HepG2 (cell line): ENCODE results near the gene CCDC33. TPM values are rescaled to one million over a fixed set of nuclear protein-coding genes. Genes with fewer than 3 reads are reported as not detected.

Source experiments
- ATAC-seq: fragments of 200-7000 bp; cut with Tn5 transposase; 3 replicates; pipeline ENCODE4 v1.9.1; 2020; ENCODE audit warnings: mild to moderate bottlenecking, moderate library complexity
- BruUV-seq: library from RNA; stranded (reverse); fragments of 400-500 nt; replicated peaks from 2 replicates; lab custom pipeline; 2021; lab: Mats Ljungman, UMichigan
- CTCF ChIA-PET: fragments of 300-600 bp; formaldehyde crosslinking; extraction: SDS; loops from one replicate; lab custom pipeline; 2021; ENCODE audit warnings: low total read pairs, inconsistent platforms, low intra/inter-chr PET ratio; lab: Yijun Ruan, JAX
- POLR2A ChIA-PET: fragments of 350-600 bp; sonication (Branson Sonifier 250); formaldehyde crosslinking; loops from one replicate; lab custom pipeline; 2020; ENCODE audit warnings: antibody characterized with exemption, inconsistent platforms; lab: Yijun Ruan, JAX
- DNase-seq: peaks from one replicate; pipeline ENCODE4 v3.0.0-alpha.2; 2015; ENCODE audit warnings: low spot score
- FAIRE-seq: peaks from 3 replicates; lab custom pipeline; 2011; peaks lifted over from hg19 to GRCh38; lab: Jason Lieb, UNC
- H2AFZ ChIP-seq: one replicate; pipeline ENCODE4 v1.6.1; 2011; ENCODE audit warnings: low read length, inconsistent platforms
- H3K27ac ChIP-seq: fragments of 300-600 bp; 3 replicates; pipeline ENCODE4 v1.8.0; 2011; ENCODE audit warnings: mixed run types, mild to moderate bottlenecking, mixed read lengths, low read length, inconsistent platforms; ENCODE audit not compliant: insufficient read depth; ENCODE audit errors: extremely low read length
- H3K27me3 ChIP-seq, 2 experiments: fragments of 200-600 bp in 1 of 2; 2 replicates in 1 of 2; 3 replicates in 1 of 2; pipeline versions ENCODE4 v1.6.0 to v1.8.0; 2011; ENCODE audit warnings: low read length in 2 of 2, mild to moderate bottlenecking in 2 of 2, moderate library complexity in 2 of 2, inconsistent platforms in 1 of 2; ENCODE audit not compliant: insufficient read depth in 2 of 2, control insufficient read depth in 1 of 2
- H3K36me3 ChIP-seq, 2 experiments: fragments of 200-600 bp in 1 of 2; replicated peaks in 1 of 2; 2 replicates in 1 of 2; 3 replicates in 1 of 2; pipeline versions ENCODE4 v1.5.1 to v1.8.0; 2011; ENCODE audit warnings: low read length in 2 of 2, inconsistent platforms in 1 of 2; ENCODE audit not compliant: insufficient read depth in 2 of 2, control insufficient read depth in 1 of 2
- H3K4me1 ChIP-seq: 2 replicates; pipeline ENCODE4 v1.5.1; 2012; ENCODE audit warnings: low read length, inconsistent platforms; ENCODE audit not compliant: insufficient read depth
- H3K4me2 ChIP-seq: 2 replicates; pipeline ENCODE4 v1.6.0; 2011; ENCODE audit warnings: low read depth, low read length, inconsistent platforms
- H3K4me3 ChIP-seq, 3 experiments: fragments of 200-600 bp in 1 of 3; sonication (generic), shearing (Covaris generic) in 1 of 3; replicated peaks in 1 of 3; 2 replicates each; pipeline ENCODE4 v1.5.1; 2011 to 2016; ENCODE audit warnings: low read length in 3 of 3, inconsistent platforms in 2 of 3, low read depth in 2 of 3, mild to moderate bottlenecking in 2 of 3, control low read depth in 1 of 3, mixed read lengths in 1 of 3; ENCODE audit not compliant: insufficient read depth in 1 of 3
- H3K79me2 ChIP-seq: one replicate; pipeline ENCODE4 v1.6.1; 2011; ENCODE audit warnings: low read length, inconsistent platforms; ENCODE audit not compliant: insufficient read depth
- H3K9ac ChIP-seq: 2 replicates; pipeline ENCODE4 v1.6.0; 2011; ENCODE audit warnings: mild to moderate bottlenecking, low read depth, low read length, inconsistent platforms; ENCODE audit not compliant: insufficient read depth
- H3K9me3 ChIP-seq: 2 replicates; pipeline ENCODE4 v1.5.1; 2012; ENCODE audit warnings: mild to moderate bottlenecking, low read length
- H4K20me1 ChIP-seq: 2 replicates; pipeline ENCODE4 v1.6.0; 2011; ENCODE audit warnings: inconsistent platforms, mild to moderate bottlenecking, low read length, moderate library complexity; ENCODE audit not compliant: insufficient read depth
- AHDC1 ChIP-seq: sonication (generic); formaldehyde crosslinking; IDR thresholded peaks from 2 replicates; pipeline ENCODE4 v1.5.1; 2020; ENCODE audit warnings: mild to moderate bottlenecking, missing genetic modification reagents, borderline replicate concordance
- CENPT ChIP-seq: sonication (generic); formaldehyde crosslinking; IDR thresholded peaks from 2 replicates; pipeline ENCODE4 v1.8.0; 2022; ENCODE audit warnings: low read depth, mild to moderate bottlenecking, moderate library complexity, missing genetic modification reagents
- IRF2 ChIP-seq: IDR thresholded peaks from 2 replicates; pipeline ENCODE4 v1.6.1; 2018; ENCODE audit warnings: missing genetic modification reagents, missing compliant biosample characterization
- ISX ChIP-seq: sonication (generic); formaldehyde crosslinking; conservative IDR thresholded peaks from 2 replicates; pipeline ENCODE4 v1.5.0; 2020; ENCODE audit warnings: missing genetic modification reagents
- MBD4 ChIP-seq: IDR thresholded peaks from 2 replicates; pipeline ENCODE4 v1.6.1; 2012; ENCODE audit warnings: low read length, inconsistent platforms, borderline replicate concordance
- MTA1 ChIP-seq: sonication (generic); formaldehyde crosslinking; IDR thresholded peaks from 2 replicates; pipeline ENCODE4 v1.4.0; 2020; ENCODE audit warnings: missing genetic modification reagents, mild to moderate bottlenecking, borderline replicate concordance
- MZF1 ChIP-seq: sonication (generic); formaldehyde crosslinking; IDR thresholded peaks from 2 replicates; pipeline ENCODE4 v1.8.1; 2023; ENCODE audit warnings: mild to moderate bottlenecking, missing genetic modification reagents, borderline replicate concordance
- RXRB ChIP-seq: IDR thresholded peaks from 2 replicates; pipeline ENCODE4 v1.6.1; 2016; ENCODE audit warnings: borderline replicate concordance, missing genetic modification reagents, missing compliant biosample characterization
- ZHX2 ChIP-seq, 2 experiments: sonication (generic) in 1 of 2; formaldehyde crosslinking in 1 of 2; IDR thresholded peaks; 2 replicates each; pipeline versions ENCODE4 v1.6.1 to v1.9.0; 2014 to 2022; ENCODE audit warnings: antibody characterized with exemption in 1 of 2, borderline replicate concordance in 1 of 2, inconsistent platforms in 1 of 2, low read depth in 1 of 2, missing genetic modification reagents in 1 of 2
- ZNF510 ChIP-seq: sonication (generic); formaldehyde crosslinking; IDR thresholded peaks from 2 replicates; pipeline ENCODE4 v1.4.0; 2020; ENCODE audit warnings: low read depth, mild to moderate bottlenecking, missing genetic modification reagents
- ZNF800 ChIP-seq: sonication (generic); formaldehyde crosslinking; IDR thresholded peaks from 2 replicates; pipeline ENCODE4 v1.4.0; 2020; ENCODE audit warnings: missing genetic modification reagents
- WGBS: methylation state at CpG from one replicate; pipeline ENCODE4 v1.1.6; 2017; ENCODE audit warnings: low lambda C conversion rate; 5-methylcytosine and 5-hydroxymethylcytosine counted together
- in situ Hi-C: cut with HindIII; loops from 2 replicates; pipeline ENCODE4 v1.10.0; 2017; ENCODE audit warnings: low pct_unique_long_range_greater_than_20kb; ENCODE audit not compliant: extremely low pct_ligation_motif_present
- intact Hi-C: fragments of 100-400 bp; cut with micrococcal nuclease; formaldehyde crosslinking; loops from one replicate; pipeline ENCODE4 v1.10.0; 2022; ENCODE audit not compliant: unreplicated experiment
- polyA plus RNA-seq, 8 experiments: library from polyadenylated mRNA; depleted of rRNA in 3 of 8; stranded (reverse) in 7 of 8; unstranded in 1 of 8; fragments of >200 nt; fragmentation: Illumina TruSeq in 4 of 8; extraction: Trizol in 4 of 8; gene quantifications; 2 replicates each; pipeline versions ENCODE4 v1.2.1 to v1.2.3, GENCODE V29; 2011 to 2016; ENCODE audit warnings: low read depth in 4 of 8, missing spikeins in 1 of 8, mixed read lengths in 1 of 8; ENCODE audit not compliant: insufficient read depth in 1 of 8
- total RNA-seq, 5 experiments: library from RNA; depleted of rRNA; stranded (reverse); fragments of >200 nt; fragmentation: Illumina TruSeq; extraction: Trizol; gene quantifications; 2 replicates each; pipeline ENCODE4 v1.2.3, GENCODE V29; 2016; ENCODE audit warnings: low read depth in 1 of 5

Gene CCDC33
- total and polyA plus RNA-seq, 2 of the 13 experiments (the other 11 are each of a cell fraction or from before 2014, with no cell fraction given), result 0.30 TPM; not detected in 1

GRCh38 chr15:74263466-74263865 lies 27.3 kb downstream of the CCDC33 start:
- Histone ChIP-seq H3K4me3 (no peak overlapping the region), H3K79me2 (no peaks in the 10 kb centered on the region), H3K4me2 (no peak overlapping the region), H3K36me3 (no peaks in the 10 kb centered on the region), H4K20me1 (peaks cover 2% of the 10 kb centered on the region; the same call in 1 of the 2 replicates), H3K4me1 (no peaks in the 10 kb centered on the region), H2AFZ (no peak overlapping the region), H3K9ac (no peak overlapping the region), H3K27ac (no peak overlapping the region), H3K9me3 (no peaks in the 10 kb centered on the region), H3K27me3 (peaks cover 6 to 33% of the 10 kb centered on the region in 2 experiments; a peak in 4 of 5 replicates)
- FAIRE-seq (no peak), DNase-seq (no peak), ATAC-seq (no peak)
- intact Hi-C loops, result no loop called here
- in situ Hi-C loops, result no loop called here
- TF ChIP-seq ISX (CRISPR knock-in tag) (no peak), AHDC1 (CRISPR knock-in tag) (no peak), MBD4 (no peak), MZF1 (CRISPR knock-in tag) (no peak), ZNF800 (no peak), CENPT (CRISPR knock-in tag) (no peak), IRF2 (no peak), RXRB (CRISPR knock-in tag) (no peak), ZNF510 (CRISPR knock-in tag) (no peak), ZHX2 (IDR thresholded peaks at IDR 0.05; ENCODE audit: low read depth) (no peak), ZHX2 (CRISPR knock-in tag; IDR thresholded peaks at IDR 0.05; ENCODE audit: borderline replicate concordance) (no peak), MTA1 (CRISPR knock-in tag) (no peak)
- ChIA-PET POLR2A (no interaction called here), CTCF (no interaction called here)
- 29% methylated on average over 5 of the region's 5 CpGs for WGBS
- no TSS peak for BruUV-seq
